ENCODE measurements around the gene ALOX5AP.

Gene ALOX5AP

DNA sequence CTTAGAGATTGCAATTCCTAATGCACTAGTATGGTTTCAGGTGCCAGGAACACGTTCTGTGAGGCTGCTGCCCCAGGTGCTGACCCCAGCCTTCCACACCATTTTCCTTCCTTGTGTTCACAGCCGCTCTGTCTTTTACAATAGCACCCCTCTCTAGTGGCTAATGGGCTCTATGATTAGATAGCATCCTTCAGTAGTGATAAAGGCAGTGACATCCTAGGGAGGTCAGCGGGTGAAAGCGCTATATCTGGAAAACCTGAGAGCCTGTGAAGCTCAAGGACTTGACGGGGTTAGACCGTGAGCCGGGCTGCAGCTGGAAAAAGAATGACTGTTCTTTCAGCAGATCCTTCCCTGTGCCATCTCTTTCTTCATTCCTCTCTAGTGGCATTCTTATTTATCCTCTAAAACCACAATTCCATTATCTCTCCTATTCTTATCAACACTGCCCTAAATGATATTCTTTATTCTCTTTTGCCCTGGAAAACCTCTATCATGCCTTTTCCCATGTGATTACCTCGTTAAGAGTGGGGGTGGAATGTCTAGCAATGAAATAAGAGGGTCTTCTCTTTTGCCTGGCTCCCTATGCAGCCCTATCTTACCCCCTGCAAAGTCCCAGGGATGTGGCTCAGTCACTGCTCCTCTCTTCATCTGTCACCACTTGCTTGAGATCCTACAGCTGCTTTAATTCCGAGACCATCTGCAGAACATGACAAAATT, 21.8 kb downstream of the ALOX5AP start:
- ChIA-PET POLR2A (ENCODE audit: low non-redundant PET) (no interaction called here), CTCF (no interaction called here)
- no peak overlapping the region for H3K27ac ChIP-seq
- TF ChIP-seq, protein P1, sequence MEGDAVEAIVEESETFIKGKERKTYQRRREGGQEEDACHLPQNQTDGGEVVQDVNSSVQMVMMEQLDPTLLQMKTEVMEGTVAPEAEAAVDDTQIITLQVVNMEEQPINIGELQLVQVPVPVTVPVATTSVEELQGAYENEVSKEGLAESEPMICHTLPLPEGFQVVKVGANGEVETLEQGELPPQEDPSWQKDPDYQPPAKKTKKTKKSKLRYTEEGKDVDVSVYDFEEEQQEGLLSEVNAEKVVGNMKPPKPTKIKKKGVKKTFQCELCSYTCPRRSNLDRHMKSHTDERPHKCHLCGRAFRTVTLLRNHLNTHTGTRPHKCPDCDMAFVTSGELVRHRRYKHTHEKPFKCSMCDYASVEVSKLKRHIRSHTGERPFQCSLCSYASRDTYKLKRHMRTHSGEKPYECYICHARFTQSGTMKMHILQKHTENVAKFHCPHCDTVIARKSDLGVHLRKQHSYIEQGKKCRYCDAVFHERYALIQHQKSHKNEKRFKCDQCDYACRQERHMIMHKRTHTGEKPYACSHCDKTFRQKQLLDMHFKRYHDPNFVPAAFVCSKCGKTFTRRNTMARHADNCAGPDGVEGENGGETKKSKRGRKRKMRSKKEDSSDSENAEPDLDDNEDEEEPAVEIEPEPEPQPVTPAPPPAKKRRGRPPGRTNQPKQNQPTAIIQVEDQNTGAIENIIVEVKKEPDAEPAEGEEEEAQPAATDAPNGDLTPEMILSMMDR (conservative IDR thresholded peaks at IDR 0.05; ENCODE audit: low read depth) = no peak
- no peak for DNase-seq (ENCODE audit: low spot score)

DNA sequence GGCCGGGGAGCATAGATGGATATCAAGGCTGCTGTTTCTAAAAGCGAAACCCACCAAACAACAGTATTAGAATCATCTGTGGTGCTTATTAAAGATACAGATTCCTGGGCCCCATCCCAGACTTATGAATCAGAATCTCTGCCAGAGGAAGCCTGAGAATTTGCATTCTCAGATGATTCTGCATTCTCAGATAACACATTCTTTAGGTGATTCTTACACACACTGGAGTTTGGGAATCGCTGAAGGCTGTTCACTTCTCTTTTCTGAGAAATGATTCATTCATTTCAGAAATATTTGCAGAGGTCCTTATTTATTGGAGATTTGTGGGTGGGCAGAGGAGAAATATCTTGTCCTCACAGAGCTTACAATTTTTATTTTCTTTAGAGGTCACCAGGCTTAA, 24.4 kb downstream of the ALOX5AP start:
- DNase-seq (ENCODE audit: low spot score) = no peak
- POLR2A ChIA-PET (ENCODE audit: low non-redundant PET) = no interaction called here
- CTCF ChIA-PET = no interaction called here
- TF ChIP-seq, protein P1 (conservative IDR thresholded peaks at IDR 0.05; ENCODE audit: low read depth) = no peak
- H3K27ac ChIP-seq = no peak overlapping the region

DNA sequence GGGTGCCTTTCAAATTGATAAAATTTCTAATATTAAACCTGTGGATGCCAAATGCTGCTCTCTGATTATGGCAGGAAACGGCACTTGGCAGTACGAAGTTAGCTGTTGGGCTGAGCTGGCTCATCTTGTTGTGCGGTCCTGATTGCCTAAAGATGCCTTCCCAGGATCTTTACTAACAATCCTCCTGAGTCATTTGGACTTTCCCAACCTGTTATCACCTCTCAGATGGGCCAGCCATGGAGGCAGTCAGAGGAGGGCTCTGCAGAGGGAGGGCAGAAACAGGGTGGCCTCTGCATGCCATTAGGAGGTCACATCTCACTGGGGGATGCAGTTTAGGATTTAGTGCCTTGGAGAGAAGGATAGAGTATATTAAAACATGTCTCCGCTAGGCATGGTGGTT, 27.3 kb downstream of the ALOX5AP start:
- CTCF ChIA-PET = interaction anchor here (0.6 kb wide), 2 partner anchors 218 to 246 kb away, joined by 3 read pairs; no protein-coding TSS in a partner anchor
- TF ChIP-seq, protein P1 (conservative IDR thresholded peaks at IDR 0.05; ENCODE audit: low read depth) = no peak
- H3K27ac ChIP-seq = no peak overlapping the region
- POLR2A ChIA-PET (ENCODE audit: low non-redundant PET) = no interaction called here
- no peak for DNase-seq (ENCODE audit: low spot score)

DNA sequence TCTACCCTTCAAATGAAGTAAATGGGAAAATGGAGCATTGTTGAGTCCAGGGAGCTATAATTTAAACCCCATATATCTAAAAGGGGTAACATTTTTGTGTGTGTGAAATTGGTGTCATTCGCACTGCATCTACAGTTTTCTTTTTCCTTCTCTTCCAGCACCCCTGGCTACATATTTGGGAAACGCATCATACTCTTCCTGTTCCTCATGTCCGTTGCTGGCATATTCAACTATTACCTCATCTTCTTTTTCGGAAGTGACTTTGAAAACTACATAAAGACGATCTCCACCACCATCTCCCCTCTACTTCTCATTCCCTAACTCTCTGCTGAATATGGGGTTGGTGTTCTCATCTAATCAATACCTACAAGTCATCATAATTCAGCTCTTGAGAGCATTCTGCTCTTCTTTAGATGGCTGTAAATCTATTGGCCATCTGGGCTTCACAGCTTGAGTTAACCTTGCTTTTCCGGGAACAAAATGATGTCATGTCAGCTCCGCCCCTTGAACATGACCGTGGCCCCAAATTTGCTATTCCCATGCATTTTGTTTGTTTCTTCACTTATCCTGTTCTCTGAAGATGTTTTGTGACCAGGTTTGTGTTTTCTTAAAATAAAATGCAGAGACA, 28.6 kb downstream of the ALOX5AP start:
- DNase-seq (ENCODE audit: low spot score) = no peak
- CTCF ChIA-PET = no interaction called here
- H3K27ac ChIP-seq = no peak overlapping the region
- TF ChIP-seq, protein P1 (conservative IDR thresholded peaks at IDR 0.05; ENCODE audit: low read depth) = no peak
- POLR2A ChIA-PET (ENCODE audit: low non-redundant PET) = no interaction called here

DNA sequence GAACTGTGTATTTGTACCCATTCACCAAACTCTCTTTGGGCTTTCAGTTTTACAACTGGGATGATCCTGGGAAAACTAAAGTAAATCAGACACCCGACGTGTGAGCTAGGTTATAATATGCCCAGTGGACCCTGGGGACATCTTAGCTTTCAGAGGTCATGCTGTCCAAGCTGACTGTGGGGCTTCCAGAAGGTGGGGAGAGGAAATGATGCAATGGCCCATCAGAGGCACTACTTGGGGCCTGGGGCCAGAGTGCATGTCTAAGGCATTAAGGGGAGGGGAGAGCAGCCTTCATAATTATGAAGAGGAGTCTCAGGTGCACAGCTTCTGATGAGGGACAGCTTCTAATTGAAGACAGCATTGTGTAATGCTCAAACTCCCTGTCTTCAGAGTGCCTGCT, 30.9 kb downstream of the ALOX5AP start:
- ChIA-PET CTCF (no interaction called here), POLR2A (ENCODE audit: low non-redundant PET) (no interaction called here)
- DNase-seq (ENCODE audit: low spot score) = no peak
- TF ChIP-seq, protein P1 (conservative IDR thresholded peaks at IDR 0.05; ENCODE audit: low read depth) = no peak
- H3K27ac ChIP-seq = no peak overlapping the region

DNA sequence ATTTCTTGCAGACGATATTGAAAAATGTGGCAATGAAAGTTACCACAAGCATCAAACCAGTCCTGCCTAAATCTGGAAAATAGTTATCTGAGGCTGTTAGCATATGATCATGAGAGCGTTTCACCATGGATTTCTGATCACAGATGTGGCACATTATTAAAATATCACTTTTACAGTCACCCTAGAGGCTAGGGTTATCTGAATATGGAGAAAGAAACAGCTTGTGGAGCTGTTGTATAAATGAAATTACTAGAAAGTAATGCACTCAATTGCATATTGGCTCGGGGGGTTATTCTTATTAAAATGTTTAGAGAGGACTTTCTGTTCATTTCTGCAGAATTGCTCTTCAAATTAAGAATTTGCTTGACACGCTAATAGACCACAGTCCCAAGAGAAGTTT, 35.6 kb downstream of the ALOX5AP start:
- no peak overlapping the region for H3K27ac ChIP-seq
- CTCF ChIA-PET = interaction anchor here (0.7 kb wide), 1 partner anchor 17 kb away, joined by 3 read pairs; no protein-coding TSS in a partner anchor
- POLR2A ChIA-PET (ENCODE audit: low non-redundant PET) = no interaction called here
- DNase-seq (ENCODE audit: low spot score) = no peak
- TF ChIP-seq, protein P1 (conservative IDR thresholded peaks at IDR 0.05; ENCODE audit: low read depth) = no peak
